Body of pancreas (tissue), 4 donors: ENCODE measurements around the gene KLF7.

Source experiments
- CTCF ChIP-seq, 7 experiments: fragments of 450-650 bp in 4 of 7; fragments of 200-600 bp in 3 of 7; sonication (generic) in 3 of 7; IDR thresholded peaks; one replicate each; pipeline ENCODE4 v1.5.1; 2016 to 2019; ENCODE audit warnings: antibody characterized with exemption in 7 of 7
- POLR2A ChIP-seq, 3 donors: fragments of 450-650 bp; IDR thresholded peaks; one replicate each; pipeline ENCODE4 v1.6.1; 2016; ENCODE audit warnings: antibody characterized with exemption in 3 of 3, mild to moderate bottlenecking in 2 of 3

GRCh38 chr2:207156451-207157161 is 9.1 kb downstream of the KLF7 start:
- TF ChIP-seq CTCF (IDR thresholded peaks at IDR 0.05) (no peak), POLR2A (IDR thresholded peaks at IDR 0.05) (no peak)
